NB4 (cell line): ENCODE results near the gene SLC43A3.

Experiments
- DNase-seq: peaks from one replicate; pipeline ENCODE4 v3.0.0; 2010; ENCODE audit warnings: low read depth
- H3K4me3 ChIP-seq: one replicate; pipeline ENCODE4 v1.5.1; 2011; ENCODE audit warnings: mild to moderate bottlenecking, low read depth, low read length, moderate library complexity
- CTCF ChIP-seq: IDR thresholded peaks from one replicate; pipeline ENCODE4 v1.5.1; 2012; ENCODE audit warnings: low read depth, low read length
- MAX ChIP-seq: IDR thresholded peaks from 2 replicates; pipeline ENCODE4 v1.6.1; 2011; ENCODE audit warnings: low read depth, low read length
- MYC ChIP-seq: IDR thresholded peaks from 2 replicates; pipeline ENCODE4 v1.6.1; 2011; ENCODE audit warnings: low read depth, low read length
- POLR2A ChIP-seq: IDR thresholded peaks from 2 replicates; pipeline ENCODE4 v1.6.1; 2011; ENCODE audit warnings: mild to moderate bottlenecking; ENCODE audit not compliant: insufficient read length; ENCODE audit errors: extremely low read depth

Gene SLC43A3

GRCh38 chr11:57358543-57358961 is 68.4 kb downstream of the SLC43A3 start:
- TF ChIP-seq MYC (no peak), POLR2A (no peak), CTCF (no peak), MAX (no peak)
- no peak overlapping the region for H3K4me3 ChIP-seq
- no peak for DNase-seq

- TF ChIP-seq CTCF (no peak), POLR2A (no peak), MYC (no peak), MAX (no peak)
- no peak for DNase-seq
- H3K4me3 ChIP-seq, result no peak overlapping the region
Observed at GRCh38 chr11:57357856-57358255, 69.1 kb downstream of the SLC43A3 start.

- DNase-seq, result no peak
- TF ChIP-seq MAX (no peak), MYC (no peak), POLR2A (no peak)
- H3K4me3 ChIP-seq, result no peak overlapping the region
Observed at GRCh38 chr11:57357310-57357709, 69.6 kb downstream of the SLC43A3 start.
